Fibroblast of lung (primary cell): ENCODE measurements around the gene ACTC1. TPM values are rescaled to one million over a fixed set of nuclear protein-coding genes. Genes with fewer than 3 reads are reported as not detected.

Experiments
- DNase-seq, 2 donors: peaks; one replicate each; pipeline versions ENCODE4 v3.0.0 to v3.0.0-alpha.2; 2010; ENCODE audit warnings: low read depth in 2 of 2
- H2AFZ ChIP-seq: 2 replicates; pipeline ENCODE4 v1.5.1; 2012; ENCODE audit warnings: low read length, control low read depth, inconsistent platforms
- H3K27ac ChIP-seq: 2 replicates; pipeline ENCODE4 v1.5.1; 2011; ENCODE audit warnings: low read length, control low read depth; ENCODE audit not compliant: insufficient read depth
- H3K27me3 ChIP-seq: 2 replicates; pipeline ENCODE4 v1.5.1; 2011; ENCODE audit warnings: mild to moderate bottlenecking, low read length; ENCODE audit not compliant: control insufficient read depth, insufficient read depth
- H3K36me3 ChIP-seq: 2 replicates; pipeline ENCODE4 v1.5.1; 2011; ENCODE audit warnings: low read length; ENCODE audit not compliant: control insufficient read depth, insufficient read depth
- H3K4me1 ChIP-seq: 2 replicates; pipeline ENCODE4 v1.5.1; 2011; ENCODE audit warnings: low read length; ENCODE audit not compliant: control insufficient read depth, insufficient read depth; ENCODE audit errors: extremely low read depth
- H3K4me2 ChIP-seq: 2 replicates; pipeline ENCODE4 v1.5.1; 2011; ENCODE audit warnings: low read length, control low read depth; ENCODE audit not compliant: insufficient read depth; ENCODE audit errors: extremely low read depth
- H3K4me3 ChIP-seq, 4 experiments: fragments of 200-600 bp in 1 of 4; sonication (generic) in 1 of 4; replicated peaks in 1 of 4; 2 replicates each; pipeline ENCODE4 v1.5.1; 2011 to 2016; ENCODE audit warnings: low read length in 4 of 4, low read depth in 3 of 4, mild to moderate bottlenecking in 3 of 4, control low read depth in 2 of 4, inconsistent platforms in 1 of 4, mixed read lengths in 1 of 4; ENCODE audit not compliant: insufficient read depth in 1 of 4; ENCODE audit errors: control extremely low read depth in 1 of 4
- H3K79me2 ChIP-seq: 2 replicates; pipeline ENCODE4 v1.5.1; 2012; ENCODE audit warnings: mild to moderate bottlenecking, low read length, inconsistent platforms; ENCODE audit not compliant: control insufficient read depth, insufficient read depth
- H3K9ac ChIP-seq: 2 replicates; pipeline ENCODE4 v1.5.1; 2011; ENCODE audit warnings: mild to moderate bottlenecking, low read length, control low read depth; ENCODE audit not compliant: insufficient read depth
- H3K9me3 ChIP-seq: 2 replicates; pipeline ENCODE4 v1.5.1; 2012; ENCODE audit warnings: low read depth, low read length; ENCODE audit not compliant: control insufficient read depth, insufficient read depth
- H4K20me1 ChIP-seq: 2 replicates; pipeline ENCODE4 v1.5.1; 2011; ENCODE audit warnings: low read length; ENCODE audit not compliant: control insufficient read depth, insufficient read depth; ENCODE audit errors: extremely low read depth
- CTCF ChIP-seq, 2 donors: IDR thresholded peaks in 1 of 2; conservative IDR thresholded peaks in 1 of 2; 1 replicate in 1 of 2; 2 replicates in 1 of 2; pipeline ENCODE4 v1.5.1; 2011 to 2012; ENCODE audit warnings: low read length in 2 of 2, control low read depth in 1 of 2, inconsistent platforms in 1 of 2, low read depth in 1 of 2, mild to moderate bottlenecking in 1 of 2
- EZH2 ChIP-seq: IDR thresholded peaks from 2 replicates; pipeline ENCODE4 v1.5.1; 2012; ENCODE audit warnings: low read length, control low read depth, mild to moderate bottlenecking; ENCODE audit errors: missing control alignments
- polyA plus RNA-seq, 2 donors: library from polyadenylated mRNA; depleted of rRNA in 1 of 2; stranded (reverse) in 1 of 2; unstranded in 1 of 2; fragments of >200 nt; gene quantifications; 2 replicates each; pipeline ENCODE4 v1.2.1, GENCODE V29; 2011 to 2012; ENCODE audit warnings: missing spikeins in 1 of 2
- total RNA-seq: library from RNA; depleted of rRNA; stranded (reverse); fragments of >200 nt; gene quantifications from 2 replicates; pipeline ENCODE4 v1.2.1, GENCODE V29; 2014

The ACTC1 gene
- total and polyA plus RNA-seq, 2 donors (not counting 1 experiment from before 2014, with no cell fraction given), result 0.33 to 0.36 TPM

GRCh38 chr15:34837246-34838016, 42.1 kb upstream of the ACTC1 start:
- no peaks in the 10 kb centered on the region for H3K79me2 ChIP-seq
- no peaks in the 10 kb centered on the region for H4K20me1 ChIP-seq
- H3K4me2 ChIP-seq, result no peak overlapping the region
- H3K27ac ChIP-seq, result no peak overlapping the region
- no peaks in the 10 kb centered on the region for H3K27me3 ChIP-seq
- H3K9ac ChIP-seq, result no peak overlapping the region
- TF ChIP-seq EZH2 (no peak), CTCF (conservative IDR thresholded peaks at IDR 0.05 in 1 of 2, IDR thresholded peaks at IDR 0.05 in 1 of 2; ENCODE audit: low read depth in 1 of 2, low read length in 2 of 2) (no peak)
- H2AFZ ChIP-seq, result no peak overlapping the region
- no peaks in the 10 kb centered on the region for H3K9me3 ChIP-seq
- no peak overlapping the region for H3K4me3 ChIP-seq
- H3K36me3 ChIP-seq, result no peaks in the 10 kb centered on the region
- DNase-seq, result peak; percentile 72 to 93
- H3K4me1 ChIP-seq, result no peaks in the 10 kb centered on the region

GRCh38 chr15:34828145-34828911, 33.0 kb upstream of the ACTC1 start:
- Histone ChIP-seq H3K9ac (no peak overlapping the region), H3K9me3 (no peaks in the 10 kb centered on the region), H3K4me2 (no peak overlapping the region), H3K27ac (no peak overlapping the region), H3K4me1 (no peaks in the 10 kb centered on the region), H3K4me3 (no peak overlapping the region), H3K27me3 (no peaks in the 10 kb centered on the region), H3K79me2 (no peaks in the 10 kb centered on the region), H4K20me1 (no peaks in the 10 kb centered on the region), H2AFZ (no peak overlapping the region), H3K36me3 (no peaks in the 10 kb centered on the region)
- no peak for TF ChIP-seq EZH2
- TF ChIP-seq CTCF (conservative IDR thresholded peaks at IDR 0.05 in 1 of 2, IDR thresholded peaks at IDR 0.05 in 1 of 2; ENCODE audit: low read depth in 1 of 2, low read length in 2 of 2), result no peak
- DNase-seq, result no peak

GRCh38 chr15:34821831-34822230, 26.5 kb upstream of the ACTC1 start:
- no peak overlapping the region for H3K9ac ChIP-seq
- H4K20me1 ChIP-seq, result no peaks in the 10 kb centered on the region
- no peaks in the 10 kb centered on the region for H3K27me3 ChIP-seq
- DNase-seq, result no peak
- no peaks in the 10 kb centered on the region for H3K9me3 ChIP-seq
- H3K36me3 ChIP-seq, result no peaks in the 10 kb centered on the region
- no peak overlapping the region for H3K4me2 ChIP-seq
- no peak overlapping the region for H3K27ac ChIP-seq
- no peak for TF ChIP-seq EZH2
- TF ChIP-seq CTCF (conservative IDR thresholded peaks at IDR 0.05 in 1 of 2, IDR thresholded peaks at IDR 0.05 in 1 of 2; ENCODE audit: low read depth in 1 of 2, low read length in 2 of 2), result no peak
- no peaks in the 10 kb centered on the region for H3K4me1 ChIP-seq
- H3K79me2 ChIP-seq, result no peaks in the 10 kb centered on the region
- H3K4me3 ChIP-seq, result no peak overlapping the region
- H2AFZ ChIP-seq, result no peak overlapping the region
